IMR-90 (cell line): ENCODE data around the gene ARHGEF12. TPM values are rescaled to one million over a fixed set of nuclear protein-coding genes. Genes with fewer than 3 reads are reported as not detected.

Source experiments
- ATAC-seq: fragments of 200-7000 bp; cut with Tn5 transposase; 2 replicates; pipeline ENCODE4 v1.9.1; 2020; ENCODE audit warnings: low read depth, mild to moderate bottlenecking, moderate library complexity
- BruUV-seq: library from RNA; stranded (reverse); fragments of 400-500 nt; replicated peaks from 2 replicates; lab custom pipeline; 2021; lab: Mats Ljungman, UMichigan
- CTCF ChIA-PET: fragments of 300-600 bp; formaldehyde crosslinking; extraction: SDS; loops from one replicate; lab custom pipeline; 2021; ENCODE audit warnings: antibody characterized with exemption; lab: Yijun Ruan, JAX
- POLR2A ChIA-PET: fragments of 300-600 bp; sonication (Branson Sonifier 250); formaldehyde crosslinking; loops from one replicate; lab custom pipeline; 2022; ENCODE audit warnings: antibody characterized with exemption; ENCODE audit not compliant: unreplicated experiment; lab: Charles Lee
- DNase-seq: peaks from one replicate; pipeline ENCODE4 v3.0.0; 2013
- H2AFZ ChIP-seq: replicated peaks from 2 replicates; pipeline ENCODE3; 2013; ENCODE audit warnings: low read length, mild to moderate bottlenecking; ENCODE audit not compliant: poor library complexity
- H2AK5ac ChIP-seq: 2 replicates; pipeline ENCODE4 v1.6.1; 2013; ENCODE audit warnings: low read depth, low read length, inconsistent platforms
- H2AK9ac ChIP-seq: replicated peaks from 2 replicates; pipeline ENCODE3; 2013; ENCODE audit warnings: mild to moderate bottlenecking, low read depth, low read length, moderate library complexity; ENCODE audit not compliant: poor library complexity
- H2BK120ac ChIP-seq: 2 replicates; pipeline ENCODE4 v1.6.1; 2013; ENCODE audit warnings: low read depth, low read length, inconsistent platforms
- H2BK15ac ChIP-seq: 3 replicates; pipeline ENCODE4 v1.6.1; 2013; ENCODE audit warnings: low read depth, low read length, inconsistent platforms
- H2BK20ac ChIP-seq: 2 replicates; pipeline ENCODE4 v1.6.1; 2013; ENCODE audit warnings: low read depth, mild to moderate bottlenecking, inconsistent platforms, low read length, moderate library complexity
- H2BK5ac ChIP-seq: 2 replicates; pipeline ENCODE4 v1.6.1; 2013; ENCODE audit warnings: mild to moderate bottlenecking, low read depth, low read length, inconsistent platforms; ENCODE audit not compliant: poor library complexity, severe bottlenecking
- H3K14ac ChIP-seq: replicated peaks from 2 replicates; pipeline ENCODE4 v1.6.1; 2013; ENCODE audit warnings: low read depth, low read length, inconsistent platforms
- H3K18ac ChIP-seq: 2 replicates; pipeline ENCODE4 v1.6.1; 2013; ENCODE audit warnings: low read depth, low read length, control low read depth
- H3K23ac ChIP-seq: 2 replicates; pipeline ENCODE4 v1.6.1; 2013; ENCODE audit warnings: low read depth, low read length, inconsistent platforms
- H3K27ac ChIP-seq: 2 replicates; pipeline ENCODE4 v1.5.1; 2013; ENCODE audit warnings: mild to moderate bottlenecking, control low read depth, low read length; ENCODE audit not compliant: insufficient read depth
- H3K27me3 ChIP-seq: 2 replicates; pipeline ENCODE4 v1.6.1; 2013; ENCODE audit warnings: low read length; ENCODE audit not compliant: control insufficient read depth, insufficient read depth
- H3K36me3 ChIP-seq: 2 replicates; pipeline ENCODE4 v1.6.1; 2013; ENCODE audit warnings: low read length, mixed read lengths; ENCODE audit not compliant: control insufficient read depth, insufficient read depth
- H3K4ac ChIP-seq: 2 replicates; pipeline ENCODE4 v1.6.1; 2013; ENCODE audit warnings: low read depth, low read length, inconsistent platforms
- H3K4me1 ChIP-seq: 2 replicates; pipeline ENCODE4 v1.6.1; 2013; ENCODE audit warnings: low read length, mixed read lengths; ENCODE audit not compliant: control insufficient read depth, insufficient read depth
- H3K4me2 ChIP-seq: 2 replicates; pipeline ENCODE4 v1.6.1; 2013; ENCODE audit warnings: low read depth, mild to moderate bottlenecking, control low read depth, low read length, moderate library complexity
- H3K4me3 ChIP-seq: 2 replicates; pipeline ENCODE4 v1.5.1; 2013; ENCODE audit warnings: low read depth, mild to moderate bottlenecking, control low read depth, low read length, moderate library complexity; ENCODE audit not compliant: insufficient read depth
- H3K56ac ChIP-seq: 2 replicates; pipeline ENCODE4 v1.6.1; 2013; ENCODE audit warnings: low read length, inconsistent platforms; ENCODE audit not compliant: insufficient read depth; ENCODE audit errors: extremely low read depth
- H3K79me1 ChIP-seq, 2 experiments: 2 replicates each; pipeline ENCODE4 v1.6.1; 2013; ENCODE audit warnings: low read length in 2 of 2, inconsistent platforms in 1 of 2, low read depth in 1 of 2
- H3K9ac ChIP-seq: 2 replicates; pipeline ENCODE4 v1.6.1; 2013; ENCODE audit warnings: low read depth, low read length, control low read depth
- H3K9me1 ChIP-seq: 2 replicates; pipeline ENCODE4 v1.6.1; 2013; ENCODE audit warnings: low read length, inconsistent platforms; ENCODE audit not compliant: insufficient read depth
- H3K9me3 ChIP-seq: 2 replicates; pipeline ENCODE4 v1.6.1; 2013; ENCODE audit warnings: low read length; ENCODE audit not compliant: control insufficient read depth, insufficient read depth
- H4K20me1 ChIP-seq: 2 replicates; pipeline ENCODE4 v1.6.1; 2013; ENCODE audit warnings: low read length, inconsistent platforms; ENCODE audit not compliant: insufficient read depth
- H4K5ac ChIP-seq: 2 replicates; pipeline ENCODE4 v1.6.1; 2013; ENCODE audit warnings: mild to moderate bottlenecking, low read depth, low read length, control low read depth
- H4K8ac ChIP-seq, 2 experiments: 2 replicates each; pipeline ENCODE4 v1.6.1; 2013; ENCODE audit warnings: low read depth in 2 of 2, low read length in 2 of 2, control low read depth in 1 of 2, inconsistent platforms in 1 of 2
- H4K91ac ChIP-seq: 2 replicates; pipeline ENCODE4 v1.6.1; 2013; ENCODE audit warnings: low read depth, low read length, inconsistent platforms; ENCODE audit not compliant: insufficient read depth
- RAD21 ChIP-seq: IDR thresholded peaks from 2 replicates; pipeline ENCODE4 v1.6.1; 2012; ENCODE audit warnings: low read length, improper control_type of control experiment
- RCOR1 ChIP-seq: IDR thresholded peaks from 2 replicates; pipeline ENCODE4 v1.6.1; 2012; ENCODE audit warnings: mild to moderate bottlenecking, low read length, improper control_type of control experiment; ENCODE audit not compliant: insufficient replicate concordance
- WGBS, 2 experiments: methylation state at CpG; one replicate each; pipeline versions ENCODE4 v1.1.5 to v1.1.7; 2013; ENCODE audit warnings: missing lambda C conversion rate in 2 of 2; ENCODE audit not compliant: insufficient read length in 1 of 2; ENCODE audit errors: extremely low coverage in 2 of 2; 5-methylcytosine and 5-hydroxymethylcytosine counted together
- dilution Hi-C: fragments of 300-500 bp; cut with HindIII; formaldehyde crosslinking; loops from one replicate; pipeline ENCODE4 v1.14.3; 2018; ENCODE audit warnings: low sequenced_read_pairs; ENCODE audit not compliant: unreplicated experiment
- in situ Hi-C: fragments of 300-500 bp; cut with MboI; formaldehyde crosslinking; loops from 3 replicates; pipeline ENCODE4 v1.14.3; 2019; ENCODE audit warnings: low sequenced_read_pairs, inconsistent platforms, mixed read lengths
- intact Hi-C: fragments of 100-400 bp; cut with micrococcal nuclease; formaldehyde crosslinking; loops from 2 replicates; pipeline ENCODE4 v1.10.0; 2022
- polyA plus RNA-seq, 3 experiments: library from polyadenylated mRNA; depleted of rRNA; stranded (reverse); fragments of >200 nt; gene quantifications; 2 replicates each; pipeline ENCODE4 v1.2.3, GENCODE V29; 2012; ENCODE audit warnings: low replicate concordance in 1 of 3
- total RNA-seq: library from RNA; depleted of rRNA; stranded (reverse); fragments of >200 nt; gene quantifications from 2 replicates; pipeline ENCODE4 v1.2.3, GENCODE V29; 2012

Gene ARHGEF12
- total and polyA plus RNA-seq, 2 of the 4 experiments (the other 2 are of a cell fraction) = 25.5 to 115 TPM

DNA sequence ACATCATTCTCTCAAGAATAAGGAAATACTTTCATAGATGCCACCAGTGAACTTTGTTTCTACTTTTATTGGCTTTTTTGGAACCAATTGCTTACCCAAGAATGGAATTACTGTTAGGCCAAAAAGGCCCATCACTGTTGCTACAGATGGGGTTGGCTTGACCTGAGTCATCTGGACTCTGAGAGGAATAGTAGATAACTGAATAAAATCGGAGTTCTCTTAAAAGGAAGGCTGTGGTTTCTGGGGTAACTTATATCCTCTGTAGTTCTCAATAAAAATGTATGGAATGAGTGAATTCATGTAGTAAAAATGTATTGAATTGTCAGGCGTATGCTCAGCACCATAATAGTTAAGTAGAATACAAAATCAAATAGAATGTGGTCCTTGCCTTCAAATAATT, 56.6 kb downstream of the ARHGEF12 start:
- ATAC-seq = peak; percentile 34; the same call in 1 of the 2 replicates
- no peak overlapping the region; the same call in 1 of the 2 replicates for H3K4me2 ChIP-seq

More for the DNA sequence above, 56.6 kb downstream of the ARHGEF12 start:
- CTCF ChIA-PET = no interaction called here
- Histone ChIP-seq H3K18ac (no peak overlapping the region), H2BK20ac (0 out of 2 replicates have a peak overlapping the region, but pooled peaks have one; percentile 43), H3K27ac (no peak overlapping the region), H3K79me1 (peaks cover 21 to 58% of the 10 kb centered on the region in 2 experiments), H2AFZ (no peak overlapping the region), H4K5ac (no peak overlapping the region), H3K56ac (no peak overlapping the region), H2BK120ac (peak overlapping the region; percentile 48; the same call in 1 of the 2 replicates), H3K9me3 (no peaks in the 10 kb centered on the region), H2BK15ac (no peak overlapping the region), H3K36me3 (no peaks in the 10 kb centered on the region), H3K23ac (no peak overlapping the region), H4K8ac (peak overlapping the region in 1 of 2 experiments; percentile 61; a peak in 2 of 4 replicates), H3K4me3 (no peak overlapping the region), H3K9ac (no peak overlapping the region), H2BK5ac (peak overlapping the region; percentile 65), H3K9me1 (no peaks in the 10 kb centered on the region), H4K91ac (no peak overlapping the region), H3K27me3 (no peaks in the 10 kb centered on the region), H2AK5ac (0 out of 2 replicates have a peak overlapping the region, but pooled peaks have one; percentile 36), H3K4ac (peak overlapping the region; percentile 14; the same call in 1 of the 2 replicates), H4K20me1 (peaks cover 45% of the 10 kb centered on the region; the same call in 1 of the 2 replicates), H3K4me1 (peaks cover 10% of the 10 kb centered on the region; the same call in 1 of the 2 replicates), H2AK9ac (no peak overlapping the region), H3K14ac (peak overlapping the region; percentile 85; the same call in 1 of the 2 replicates)
- TF ChIP-seq RCOR1 (no peak), RAD21 (no peak)
- in situ Hi-C loops = no loop called here
- POLR2A ChIA-PET = no interaction called here
- BruUV-seq = no TSS peak
- no CpG with 5 or more reads among the region's 2 CpGs for WGBS, 2 experiments
- dilution Hi-C loops = no loop called here
- intact Hi-C loops = no loop called here
- DNase-seq = peak; percentile 72
